Effector memory CD8-positive, alpha-beta T cell (primary cell): Measurements from ENCODE around the gene ZDHHC14.
A peak's percentile ranks its signal among the peaks of the same experiment; 100 is the strongest.

Experiments used
- ATAC-seq: fragments of 150-1000 bp; cut with Tn5 transposase; replicated peaks from 2 replicates; pipeline ENCODE4 v1.10.0; 2021; ENCODE audit warnings: mild to moderate bottlenecking, moderate library complexity
- DNase-seq, 3 experiments: peaks; one replicate each; pipeline ENCODE4 v3.0.0; 2021
- H3K27ac Mint-ChIP-seq, 2 donors: one replicate each; pipeline ENCODE4 v1.8.0; 2022; ENCODE audit warnings: mild to moderate bottlenecking in 2 of 2, mixed read lengths in 2 of 2, moderate library complexity in 2 of 2
- H3K27me3 Mint-ChIP-seq, 2 donors: one replicate each; pipeline ENCODE4 v1.8.0; 2022; ENCODE audit warnings: mixed read lengths in 2 of 2
- H3K36me3 Mint-ChIP-seq: one replicate; pipeline ENCODE4 v1.8.0; 2022; ENCODE audit warnings: mild to moderate bottlenecking, moderate library complexity, mixed read lengths; ENCODE audit not compliant: insufficient read depth
- H3K4me1 Mint-ChIP-seq, 2 donors: one replicate each; pipeline ENCODE4 v1.8.0; 2022; ENCODE audit warnings: low read depth in 2 of 2, mixed read lengths in 2 of 2
- H3K4me3 Mint-ChIP-seq, 2 donors: one replicate each; pipeline ENCODE4 v1.8.0; 2022; ENCODE audit warnings: mild to moderate bottlenecking in 2 of 2, mixed read lengths in 2 of 2, moderate library complexity in 2 of 2
- H3K9me3 Mint-ChIP-seq, 2 donors: one replicate each; pipeline ENCODE4 v1.8.0; 2022; ENCODE audit warnings: mixed read lengths in 2 of 2

Gene ZDHHC14

GRCh38 chr6:157611406-157611805, 230.4 kb downstream of the ZDHHC14 start:
- DNase-seq (no peak), ATAC-seq (no peak)
- Mint-ChIP-seq H3K27me3 (no peaks in the 10 kb centered on the region), H3K27ac (no peak overlapping the region), H3K4me3 (no peak overlapping the region), H3K36me3 (peaks cover 5% of the 10 kb centered on the region), H3K4me1 (peaks cover 0 to 13% of the 10 kb centered on the region in 2 donors), H3K9me3 (no peaks in the 10 kb centered on the region)

- Mint-ChIP-seq H3K4me3 (no peak overlapping the region), H3K9me3 (no peaks in the 10 kb centered on the region), H3K27ac (peak overlapping the region; percentile 9 to 59), H3K27me3 (no peaks in the 10 kb centered on the region), H3K4me1 (peaks cover 0 to 6% of the 10 kb centered on the region in 2 donors), H3K36me3 (peaks cover 3% of the 10 kb centered on the region)
- DNase-seq (no peak), ATAC-seq (no peak)
Measured at GRCh38 chr6:157613011-157613522, 232.1 kb downstream of the ZDHHC14 start.

- peak overlapping the region in 1 of 2 donors; percentile 51 for H3K27ac Mint-ChIP-seq
- no peak overlapping the region for H3K4me3 Mint-ChIP-seq
- ATAC-seq (no peak), DNase-seq (no peak)
- no peaks in the 10 kb centered on the region for H3K36me3 Mint-ChIP-seq
- H3K4me1 Mint-ChIP-seq = peaks cover 0 to 3% of the 10 kb centered on the region in 2 donors
- H3K9me3 Mint-ChIP-seq = no peaks in the 10 kb centered on the region
- no peaks in the 10 kb centered on the region for H3K27me3 Mint-ChIP-seq
Measured at GRCh38 chr6:157614026-157614568, 233.1 kb downstream of the ZDHHC14 start.

GRCh38 chr6:157615420-157615769, 234.4 kb downstream of the ZDHHC14 start:
- H3K4me3 Mint-ChIP-seq = no peak overlapping the region
- DNase-seq = no peak
- H3K27me3 Mint-ChIP-seq = no peaks in the 10 kb centered on the region
- H3K27ac Mint-ChIP-seq = no peak overlapping the region
- peaks cover 0 to 3% of the 10 kb centered on the region in 2 donors for H3K4me1 Mint-ChIP-seq
- no peaks in the 10 kb centered on the region for H3K9me3 Mint-ChIP-seq
- no peaks in the 10 kb centered on the region for H3K36me3 Mint-ChIP-seq
- no peak for ATAC-seq

- H3K4me3 Mint-ChIP-seq = no peak overlapping the region
- no peak overlapping the region for H3K27ac Mint-ChIP-seq
- H3K27me3 Mint-ChIP-seq = no peaks in the 10 kb centered on the region
- H3K36me3 Mint-ChIP-seq = no peaks in the 10 kb centered on the region
- DNase-seq = no peak
- no peaks in the 10 kb centered on the region for H3K9me3 Mint-ChIP-seq
- H3K4me1 Mint-ChIP-seq = peaks cover 0 to 3% of the 10 kb centered on the region in 2 donors
- no peak for ATAC-seq
Measured at GRCh38 chr6:157615951-157616350, 235.0 kb downstream of the ZDHHC14 start.

GRCh38 chr6:157620944-157621343, 240.0 kb downstream of the ZDHHC14 start:
- Mint-ChIP-seq H3K4me3 (no peak overlapping the region), H3K27me3 (no peaks in the 10 kb centered on the region), H3K4me1 (no peaks in the 10 kb centered on the region), H3K9me3 (no peaks in the 10 kb centered on the region), H3K27ac (no peak overlapping the region), H3K36me3 (no peaks in the 10 kb centered on the region)
- no peak for ATAC-seq
- DNase-seq = no peak

- Mint-ChIP-seq H3K4me3 (no peak overlapping the region), H3K4me1 (no peaks in the 10 kb centered on the region), H3K9me3 (no peaks in the 10 kb centered on the region), H3K36me3 (no peaks in the 10 kb centered on the region), H3K27me3 (no peaks in the 10 kb centered on the region), H3K27ac (no peak overlapping the region)
- ATAC-seq = no peak
- no peak for DNase-seq
Measured at GRCh38 chr6:157621406-157621805, 240.4 kb downstream of the ZDHHC14 start.

- no peaks in the 10 kb centered on the region for H3K27me3 Mint-ChIP-seq
- no peaks in the 10 kb centered on the region for H3K36me3 Mint-ChIP-seq
- ATAC-seq (no peak), DNase-seq (no peak)
- H3K9me3 Mint-ChIP-seq = no peaks in the 10 kb centered on the region
- H3K4me3 Mint-ChIP-seq = no peak overlapping the region
- no peaks in the 10 kb centered on the region for H3K4me1 Mint-ChIP-seq
- H3K27ac Mint-ChIP-seq = no peak overlapping the region
Measured at GRCh38 chr6:157622427-157622826, 241.4 kb downstream of the ZDHHC14 start.

- ATAC-seq = no peak
- no peak for DNase-seq
- Mint-ChIP-seq H3K27me3 (no peaks in the 10 kb centered on the region), H3K4me3 (no peak overlapping the region), H3K27ac (no peak overlapping the region), H3K9me3 (no peaks in the 10 kb centered on the region), H3K36me3 (no peaks in the 10 kb centered on the region), H3K4me1 (no peaks in the 10 kb centered on the region)
Measured at GRCh38 chr6:157625111-157625510, 244.1 kb downstream of the ZDHHC14 start.

GRCh38 chr6:157625764-157626163, 244.8 kb downstream of the ZDHHC14 start:
- Mint-ChIP-seq H3K27me3 (no peaks in the 10 kb centered on the region), H3K4me3 (no peak overlapping the region), H3K27ac (no peak overlapping the region), H3K36me3 (no peaks in the 10 kb centered on the region), H3K4me1 (no peaks in the 10 kb centered on the region), H3K9me3 (no peaks in the 10 kb centered on the region)
- ATAC-seq (no peak), DNase-seq (no peak)

GRCh38 chr6:157627195-157627966, 246.4 kb downstream of the ZDHHC14 start:
- Mint-ChIP-seq H3K27me3 (no peaks in the 10 kb centered on the region), H3K36me3 (no peaks in the 10 kb centered on the region), H3K4me3 (no peak overlapping the region), H3K27ac (no peak overlapping the region), H3K4me1 (no peaks in the 10 kb centered on the region), H3K9me3 (no peaks in the 10 kb centered on the region)
- ATAC-seq (no peak), DNase-seq (no peak)

GRCh38 chr6:157628463-157628862, 247.5 kb downstream of the ZDHHC14 start:
- Mint-ChIP-seq H3K4me3 (no peak overlapping the region), H3K36me3 (no peaks in the 10 kb centered on the region), H3K4me1 (no peaks in the 10 kb centered on the region), H3K27ac (no peak overlapping the region), H3K9me3 (no peaks in the 10 kb centered on the region), H3K27me3 (no peaks in the 10 kb centered on the region)
- ATAC-seq (no peak), DNase-seq (no peak)

- Mint-ChIP-seq H3K27ac (no peak overlapping the region), H3K36me3 (no peaks in the 10 kb centered on the region), H3K27me3 (no peaks in the 10 kb centered on the region), H3K9me3 (no peaks in the 10 kb centered on the region), H3K4me3 (no peak overlapping the region), H3K4me1 (no peaks in the 10 kb centered on the region)
- no peak for DNase-seq
- no peak for ATAC-seq
Measured at GRCh38 chr6:157629220-157629619, 248.2 kb downstream of the ZDHHC14 start.

- Mint-ChIP-seq H3K4me3 (no peak overlapping the region), H3K9me3 (no peaks in the 10 kb centered on the region), H3K27me3 (no peaks in the 10 kb centered on the region), H3K4me1 (no peaks in the 10 kb centered on the region), H3K36me3 (no peaks in the 10 kb centered on the region), H3K27ac (no peak overlapping the region)
- ATAC-seq (no peak), DNase-seq (no peak)
Measured at GRCh38 chr6:157630463-157631080, 249.6 kb downstream of the ZDHHC14 start.
